HCT116 (cell line): Measurements from ENCODE around the gene PPM1B. TPM values are rescaled to one million over a fixed set of nuclear protein-coding genes. Genes with fewer than 3 reads are reported as not detected.
"Not testable (repeated sequence)": the region's sequence is repeated elsewhere in the genome, so short reads cannot be mapped to it uniquely, and the experiment has no call there.

Experiments used
- ATAC-seq: fragments of 200-7000 bp; cut with Tn5 transposase; 2 replicates; pipeline ENCODE4 v1.9.1; 2020; ENCODE audit warnings: mild to moderate bottlenecking, moderate library complexity
- BruUV-seq: library from RNA; stranded (reverse); fragments of 400-500 nt; replicated peaks from 2 replicates; lab custom pipeline; 2021; lab: Mats Ljungman, UMichigan
- CTCF ChIA-PET: fragments of 300-600 bp; sonication (Branson Sonifier 250); formaldehyde crosslinking; loops from one replicate; lab custom pipeline; 2021; ENCODE audit warnings: antibody characterized with exemption; lab: Charles Lee
- POLR2A ChIA-PET: fragments of 300-600, 350-600 bp; sonication (Branson Sonifier 250); formaldehyde crosslinking; loops from one replicate; lab custom pipeline; 2021; ENCODE audit warnings: antibody characterized with exemption; lab: Charles Lee
- RAD21 ChIA-PET, 2 experiments: fragments of 300-600 bp; sonication (Branson Sonifier 250); formaldehyde crosslinking; loops; one replicate each; lab custom pipeline; 2023; ENCODE audit warnings: low total read pairs in 2 of 2; ENCODE audit not compliant: uncharacterized antibody in 2 of 2, unreplicated experiment in 2 of 2, low non-redundant PET in 1 of 2; lab: Charles Lee
- DNase-seq: peaks from one replicate; pipeline ENCODE4 v3.0.0-alpha.2; 2010; ENCODE audit warnings: low read depth, low spot score
- H2AFZ ChIP-seq: fragments of 200-600 bp; shearing (Covaris generic), sonication (generic); 2 replicates; pipeline ENCODE4 v1.6.1; 2017; ENCODE audit warnings: low read depth, mixed run types, mixed read lengths, antibody characterized with exemption, low read length; ENCODE audit not compliant: poor library complexity, severe bottlenecking
- H3K27ac ChIP-seq: 2 replicates; pipeline ENCODE4 v1.5.1; 2012; ENCODE audit warnings: low read depth, low read length
- H3K27me3 ChIP-seq: fragments of 200-600 bp; sonication (generic); 2 replicates; pipeline ENCODE4 v1.6.1; 2016; ENCODE audit warnings: mixed run types, low read length, mixed read lengths; ENCODE audit not compliant: insufficient read depth
- H3K36me3 ChIP-seq, 2 experiments: fragments of 200-500 bp in 1 of 2; fragments of 200-600 bp in 1 of 2; sonication (Bioruptor generic) in 1 of 2; sonication (generic) in 1 of 2; 2 replicates each; pipeline versions ENCODE4 v1.5.1 to v1.6.1; 2014 to 2016; ENCODE audit warnings: low read length in 2 of 2, inconsistent platforms in 1 of 2, mixed read lengths in 1 of 2, mixed run types in 1 of 2; ENCODE audit not compliant: insufficient read depth in 2 of 2, control insufficient read depth in 1 of 2
- H3K4me1 ChIP-seq, 2 experiments: fragments of 200-600 bp in 1 of 2; sonication (generic) in 1 of 2; 2 replicates each; pipeline versions ENCODE4 v1.5.1 to v1.6.1; 2012 to 2017; ENCODE audit warnings: low read length in 2 of 2, inconsistent platforms in 1 of 2, mild to moderate bottlenecking in 1 of 2, mixed read lengths in 1 of 2, mixed run types in 1 of 2, moderate library complexity in 1 of 2; ENCODE audit not compliant: insufficient read depth in 2 of 2, control insufficient read depth in 1 of 2
- H3K4me2 ChIP-seq: fragments of 200-600 bp; sonication (generic); 2 replicates; pipeline ENCODE4 v1.6.1; 2017; ENCODE audit warnings: mixed run types, low read length, mixed read lengths
- H3K4me3 ChIP-seq, 2 experiments: fragments of 200-600 bp in 1 of 2; sonication (generic) in 1 of 2; replicated peaks in 1 of 2; 2 replicates each; pipeline ENCODE4 v1.5.1; 2011 to 2016; ENCODE audit warnings: low read length in 2 of 2, control low read depth in 1 of 2, low read depth in 1 of 2, mild to moderate bottlenecking in 1 of 2, mixed read lengths in 1 of 2, mixed run types in 1 of 2
- H3K79me2 ChIP-seq: fragments of 200-600 bp; sonication (generic); 2 replicates; pipeline ENCODE4 v1.6.1; 2017; ENCODE audit warnings: mild to moderate bottlenecking, mixed run types, low read length, moderate library complexity, mixed read lengths; ENCODE audit not compliant: insufficient read depth
- H3K9ac ChIP-seq: fragments of 200-600 bp; sonication (generic); 2 replicates; pipeline ENCODE4 v1.6.1; 2016; ENCODE audit warnings: low read length, mixed read lengths
- H3K9me2 ChIP-seq: fragments of 200-600 bp; sonication (generic), shearing (Covaris generic); 2 replicates; pipeline ENCODE4 v1.6.1; 2017; ENCODE audit warnings: mixed run types, mild to moderate bottlenecking, moderate library complexity; ENCODE audit not compliant: insufficient read depth
- H3K9me3 ChIP-seq, 2 experiments: fragments of 200-500 bp in 1 of 2; fragments of 200-600 bp in 1 of 2; sonication (Bioruptor generic) in 1 of 2; sonication (generic) in 1 of 2; 2 replicates each; pipeline ENCODE4 v1.6.1; 2014 to 2017; ENCODE audit warnings: low read length in 2 of 2, mixed read lengths in 2 of 2, inconsistent platforms in 1 of 2, low read depth in 1 of 2, mild to moderate bottlenecking in 1 of 2, mixed run types in 1 of 2, moderate library complexity in 1 of 2; ENCODE audit not compliant: control insufficient read depth in 1 of 2, insufficient read depth in 1 of 2
- H4K20me1 ChIP-seq: fragments of 200-600 bp; sonication (generic), shearing (Covaris generic); 2 replicates; pipeline ENCODE4 v1.6.1; 2017; ENCODE audit warnings: mixed run types, mild to moderate bottlenecking, moderate library complexity; ENCODE audit not compliant: insufficient read depth
- CBX3 ChIP-seq: IDR thresholded peaks from 2 replicates; pipeline ENCODE4 v1.6.1; 2012; ENCODE audit warnings: low read depth
- CEBPB ChIP-seq: IDR thresholded peaks from 2 replicates; pipeline ENCODE4 v1.6.1; 2012; ENCODE audit warnings: low read depth
- EGR1 ChIP-seq: IDR thresholded peaks from 2 replicates; pipeline ENCODE4 v1.6.1; 2012; ENCODE audit warnings: low read depth
- ELF1 ChIP-seq: IDR thresholded peaks from 2 replicates; pipeline ENCODE4 v1.6.1; 2012; ENCODE audit warnings: low read depth, borderline replicate concordance
- EZH2 ChIP-seq: fragments of 200-600 bp; sonication (generic); IDR thresholded peaks from 2 replicates; pipeline ENCODE4 v1.6.1; 2017; ENCODE audit warnings: antibody characterized with exemption, mixed run types
- JUND ChIP-seq: IDR thresholded peaks from 2 replicates; pipeline ENCODE4 v1.6.1; 2012
- POLR2A ChIP-seq: IDR thresholded peaks from 2 replicates; pipeline ENCODE4 v1.7.0; 2011; ENCODE audit warnings: borderline replicate concordance; ENCODE audit not compliant: insufficient read depth, insufficient read length; ENCODE audit errors: extremely low read depth
- RAD21 ChIP-seq: IDR thresholded peaks from 2 replicates; pipeline ENCODE4 v1.6.1; 2012; ENCODE audit warnings: low read depth, mild to moderate bottlenecking
- SIN3A ChIP-seq: IDR thresholded peaks from 2 replicates; pipeline ENCODE4 v1.6.1; 2012; ENCODE audit warnings: low read depth
- TCF7L2 ChIP-seq: IDR thresholded peaks from 2 replicates; pipeline ENCODE4 v1.7.0; 2011; ENCODE audit warnings: borderline replicate concordance, inconsistent platforms; ENCODE audit not compliant: insufficient read depth, insufficient read length; ENCODE audit errors: extremely low read depth
- YY1 ChIP-seq: IDR thresholded peaks from 2 replicates; pipeline ENCODE4 v1.6.1; 2011; ENCODE audit warnings: low read length, low read depth, moderate library complexity, mild to moderate bottlenecking; ENCODE audit not compliant: insufficient replicate concordance; ENCODE audit errors: extremely low read depth
- ZFX ChIP-seq: fragments of 450-650 bp; IDR thresholded peaks from 2 replicates; pipeline ENCODE4 v1.6.1; 2017
- intact Hi-C: fragments of 100-400 bp; cut with micrococcal nuclease; formaldehyde crosslinking; loops from 2 replicates; pipeline ENCODE4 v1.10.0; 2022
- total RNA-seq: library from RNA; stranded (reverse); gene quantifications from one replicate; pipeline ENCODE4 v1.2.1, GENCODE V29; 2021; ENCODE audit not compliant: unreplicated experiment
- TF ChIP-seq, protein P1 (sequence below): IDR thresholded peaks from 2 replicates; pipeline ENCODE4 v1.6.1; 2011; ENCODE audit warnings: mild to moderate bottlenecking, low read length, moderate library complexity; ENCODE audit not compliant: insufficient replicate concordance; ENCODE audit errors: extremely low read depth
- TF ChIP-seq, protein P2 (sequence below): IDR thresholded peaks from 2 replicates; pipeline ENCODE4 v1.6.1; 2012; ENCODE audit warnings: low read depth
- TF ChIP-seq, protein P3 (sequence below), 3 experiments: fragments of 200-600 bp in 1 of 3; sonication (generic) in 1 of 3; IDR thresholded peaks in 2 of 3; conservative IDR thresholded peaks in 1 of 3; 2 replicates each; pipeline ENCODE4 v1.5.1; 2012 to 2017; ENCODE audit warnings: low read depth in 2 of 3, low read length in 2 of 3, antibody characterized with exemption in 1 of 3, borderline replicate concordance in 1 of 3, control low read depth in 1 of 3, mild to moderate bottlenecking in 1 of 3, mixed read lengths in 1 of 3, mixed run types in 1 of 3, moderate library complexity in 1 of 3; ENCODE audit not compliant: insufficient read depth in 1 of 3

Gene PPM1B
- total RNA-seq, 1 experiment from 2014 or later, result 36.9 TPM

DNA sequence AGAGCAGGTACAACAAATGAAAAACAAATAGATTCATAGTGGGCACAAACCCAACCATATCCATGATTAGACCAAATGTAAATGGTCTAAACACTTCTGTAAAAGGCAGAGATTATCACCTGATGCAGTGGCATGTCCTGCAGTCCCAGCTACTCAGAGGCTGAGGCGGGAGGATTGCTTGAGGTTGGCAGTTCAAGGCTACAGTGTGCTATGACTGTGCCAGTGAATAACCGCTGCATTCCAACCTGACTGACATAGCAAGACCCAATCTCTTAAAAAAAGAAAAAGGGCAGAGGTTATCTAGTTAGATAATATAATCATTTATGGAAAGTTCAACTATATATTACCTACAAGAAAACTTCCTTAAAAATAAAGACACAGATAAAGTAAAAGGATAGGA is 85.3 kb downstream of the PPM1B start:
- ChIA-PET RAD21 (no interaction called here), POLR2A (no interaction called here), CTCF (interaction anchor here (1.5 kb wide), 1 partner anchor 10 kb away, joined by 4 read pairs; no protein-coding TSS in a partner anchor)
- Histone ChIP-seq H3K9me3 (no peaks in the 10 kb centered on the region), H3K27me3 (no peaks in the 10 kb centered on the region), H3K9me2 (no peaks in the 10 kb centered on the region), H3K27ac (no peak overlapping the region), H3K79me2 (no peaks in the 10 kb centered on the region), H3K4me2 (no peak overlapping the region), H3K4me3 (no peak overlapping the region), H3K9ac (no peak overlapping the region), H3K36me3 (no peaks in the 10 kb centered on the region), H4K20me1 (no peaks in the 10 kb centered on the region), H3K4me1 (no peaks in the 10 kb centered on the region), H2AFZ (no peak overlapping the region)
- TF ChIP-seq JUND (no peak), SIN3A (no peak), RAD21 (no peak), EGR1 (no peak), ZFX (no peak), YY1 (no peak), ELF1 (no peak), POLR2A (no peak), TCF7L2 (no peak), CEBPB (no peak), CBX3 (no peak), EZH2 (no peak)
- TF ChIP-seq, protein P1, sequence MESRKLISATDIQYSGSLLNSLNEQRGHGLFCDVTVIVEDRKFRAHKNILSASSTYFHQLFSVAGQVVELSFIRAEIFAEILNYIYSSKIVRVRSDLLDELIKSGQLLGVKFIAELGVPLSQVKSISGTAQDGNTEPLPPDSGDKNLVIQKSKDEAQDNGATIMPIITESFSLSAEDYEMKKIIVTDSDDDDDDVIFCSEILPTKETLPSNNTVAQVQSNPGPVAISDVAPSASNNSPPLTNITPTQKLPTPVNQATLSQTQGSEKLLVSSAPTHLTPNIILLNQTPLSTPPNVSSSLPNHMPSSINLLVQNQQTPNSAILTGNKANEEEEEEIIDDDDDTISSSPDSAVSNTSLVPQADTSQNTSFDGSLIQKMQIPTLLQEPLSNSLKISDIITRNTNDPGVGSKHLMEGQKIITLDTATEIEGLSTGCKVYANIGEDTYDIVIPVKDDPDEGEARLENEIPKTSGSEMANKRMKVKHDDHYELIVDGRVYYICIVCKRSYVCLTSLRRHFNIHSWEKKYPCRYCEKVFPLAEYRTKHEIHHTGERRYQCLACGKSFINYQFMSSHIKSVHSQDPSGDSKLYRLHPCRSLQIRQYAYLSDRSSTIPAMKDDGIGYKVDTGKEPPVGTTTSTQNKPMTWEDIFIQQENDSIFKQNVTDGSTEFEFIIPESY, result no peak
- TF ChIP-seq, protein P2, sequence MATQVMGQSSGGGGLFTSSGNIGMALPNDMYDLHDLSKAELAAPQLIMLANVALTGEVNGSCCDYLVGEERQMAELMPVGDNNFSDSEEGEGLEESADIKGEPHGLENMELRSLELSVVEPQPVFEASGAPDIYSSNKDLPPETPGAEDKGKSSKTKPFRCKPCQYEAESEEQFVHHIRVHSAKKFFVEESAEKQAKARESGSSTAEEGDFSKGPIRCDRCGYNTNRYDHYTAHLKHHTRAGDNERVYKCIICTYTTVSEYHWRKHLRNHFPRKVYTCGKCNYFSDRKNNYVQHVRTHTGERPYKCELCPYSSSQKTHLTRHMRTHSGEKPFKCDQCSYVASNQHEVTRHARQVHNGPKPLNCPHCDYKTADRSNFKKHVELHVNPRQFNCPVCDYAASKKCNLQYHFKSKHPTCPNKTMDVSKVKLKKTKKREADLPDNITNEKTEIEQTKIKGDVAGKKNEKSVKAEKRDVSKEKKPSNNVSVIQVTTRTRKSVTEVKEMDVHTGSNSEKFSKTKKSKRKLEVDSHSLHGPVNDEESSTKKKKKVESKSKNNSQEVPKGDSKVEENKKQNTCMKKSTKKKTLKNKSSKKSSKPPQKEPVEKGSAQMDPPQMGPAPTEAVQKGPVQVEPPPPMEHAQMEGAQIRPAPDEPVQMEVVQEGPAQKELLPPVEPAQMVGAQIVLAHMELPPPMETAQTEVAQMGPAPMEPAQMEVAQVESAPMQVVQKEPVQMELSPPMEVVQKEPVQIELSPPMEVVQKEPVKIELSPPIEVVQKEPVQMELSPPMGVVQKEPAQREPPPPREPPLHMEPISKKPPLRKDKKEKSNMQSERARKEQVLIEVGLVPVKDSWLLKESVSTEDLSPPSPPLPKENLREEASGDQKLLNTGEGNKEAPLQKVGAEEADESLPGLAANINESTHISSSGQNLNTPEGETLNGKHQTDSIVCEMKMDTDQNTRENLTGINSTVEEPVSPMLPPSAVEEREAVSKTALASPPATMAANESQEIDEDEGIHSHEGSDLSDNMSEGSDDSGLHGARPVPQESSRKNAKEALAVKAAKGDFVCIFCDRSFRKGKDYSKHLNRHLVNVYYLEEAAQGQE, result no peak
- TF ChIP-seq, protein P3, sequence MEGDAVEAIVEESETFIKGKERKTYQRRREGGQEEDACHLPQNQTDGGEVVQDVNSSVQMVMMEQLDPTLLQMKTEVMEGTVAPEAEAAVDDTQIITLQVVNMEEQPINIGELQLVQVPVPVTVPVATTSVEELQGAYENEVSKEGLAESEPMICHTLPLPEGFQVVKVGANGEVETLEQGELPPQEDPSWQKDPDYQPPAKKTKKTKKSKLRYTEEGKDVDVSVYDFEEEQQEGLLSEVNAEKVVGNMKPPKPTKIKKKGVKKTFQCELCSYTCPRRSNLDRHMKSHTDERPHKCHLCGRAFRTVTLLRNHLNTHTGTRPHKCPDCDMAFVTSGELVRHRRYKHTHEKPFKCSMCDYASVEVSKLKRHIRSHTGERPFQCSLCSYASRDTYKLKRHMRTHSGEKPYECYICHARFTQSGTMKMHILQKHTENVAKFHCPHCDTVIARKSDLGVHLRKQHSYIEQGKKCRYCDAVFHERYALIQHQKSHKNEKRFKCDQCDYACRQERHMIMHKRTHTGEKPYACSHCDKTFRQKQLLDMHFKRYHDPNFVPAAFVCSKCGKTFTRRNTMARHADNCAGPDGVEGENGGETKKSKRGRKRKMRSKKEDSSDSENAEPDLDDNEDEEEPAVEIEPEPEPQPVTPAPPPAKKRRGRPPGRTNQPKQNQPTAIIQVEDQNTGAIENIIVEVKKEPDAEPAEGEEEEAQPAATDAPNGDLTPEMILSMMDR (IDR thresholded peaks at IDR 0.05 in 2 of 3, conservative IDR thresholded peaks at IDR 0.05 in 1 of 3; ENCODE audit: borderline replicate concordance in 1 of 3, insufficient read depth in 1 of 3, low read depth in 2 of 3, low read length in 2 of 3), result no peak
- no TSS peak for BruUV-seq
- intact Hi-C loops, result no loop called here
- DNase-seq (no peak), ATAC-seq (no peak)

DNA sequence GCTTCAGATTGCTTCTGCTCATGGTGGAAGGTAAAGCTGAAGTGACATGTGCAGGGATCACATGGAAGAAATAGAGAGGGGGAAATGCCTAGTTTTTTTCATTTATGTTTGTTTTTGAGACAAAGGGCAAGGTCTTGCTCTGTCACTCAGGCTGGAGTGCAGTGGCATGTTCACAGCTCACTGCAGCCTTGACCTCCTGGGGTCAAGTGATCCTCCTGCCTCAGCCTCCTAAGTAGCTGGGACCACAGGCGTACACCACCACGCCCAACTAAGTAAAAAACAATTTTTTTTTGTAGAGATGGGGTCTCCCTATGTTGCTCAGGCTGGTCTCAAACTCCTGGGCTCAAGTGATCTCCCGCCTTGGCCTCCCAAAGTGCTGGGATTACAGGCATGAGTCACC is 87.0 kb downstream of the PPM1B start:
- H3K4me3 ChIP-seq, H3K9me2 ChIP-seq, H3K9ac ChIP-seq, H3K27me3 ChIP-seq, H3K9me3 ChIP-seq, POLR2A ChIA-PET, H3K79me2 ChIP-seq, BruUV-seq, ATAC-seq, H3K27ac ChIP-seq, RAD21 ChIA-PET, H2AFZ ChIP-seq, H4K20me1 ChIP-seq, DNase-seq, intact Hi-C loops, CTCF ChIA-PET, H3K4me2 ChIP-seq, H3K4me1 ChIP-seq, H3K36me3 ChIP-seq: not testable (repeated sequence)
